Measurements from ENCODE around the gene MACROH2A1. TPM values are rescaled to one million over a fixed set of nuclear protein-coding genes. Genes with fewer than 3 reads are reported as not detected.

Gene MACROH2A1
- total RNA-seq, 1 donor from 2014 or later, result 102 TPM

DNA sequence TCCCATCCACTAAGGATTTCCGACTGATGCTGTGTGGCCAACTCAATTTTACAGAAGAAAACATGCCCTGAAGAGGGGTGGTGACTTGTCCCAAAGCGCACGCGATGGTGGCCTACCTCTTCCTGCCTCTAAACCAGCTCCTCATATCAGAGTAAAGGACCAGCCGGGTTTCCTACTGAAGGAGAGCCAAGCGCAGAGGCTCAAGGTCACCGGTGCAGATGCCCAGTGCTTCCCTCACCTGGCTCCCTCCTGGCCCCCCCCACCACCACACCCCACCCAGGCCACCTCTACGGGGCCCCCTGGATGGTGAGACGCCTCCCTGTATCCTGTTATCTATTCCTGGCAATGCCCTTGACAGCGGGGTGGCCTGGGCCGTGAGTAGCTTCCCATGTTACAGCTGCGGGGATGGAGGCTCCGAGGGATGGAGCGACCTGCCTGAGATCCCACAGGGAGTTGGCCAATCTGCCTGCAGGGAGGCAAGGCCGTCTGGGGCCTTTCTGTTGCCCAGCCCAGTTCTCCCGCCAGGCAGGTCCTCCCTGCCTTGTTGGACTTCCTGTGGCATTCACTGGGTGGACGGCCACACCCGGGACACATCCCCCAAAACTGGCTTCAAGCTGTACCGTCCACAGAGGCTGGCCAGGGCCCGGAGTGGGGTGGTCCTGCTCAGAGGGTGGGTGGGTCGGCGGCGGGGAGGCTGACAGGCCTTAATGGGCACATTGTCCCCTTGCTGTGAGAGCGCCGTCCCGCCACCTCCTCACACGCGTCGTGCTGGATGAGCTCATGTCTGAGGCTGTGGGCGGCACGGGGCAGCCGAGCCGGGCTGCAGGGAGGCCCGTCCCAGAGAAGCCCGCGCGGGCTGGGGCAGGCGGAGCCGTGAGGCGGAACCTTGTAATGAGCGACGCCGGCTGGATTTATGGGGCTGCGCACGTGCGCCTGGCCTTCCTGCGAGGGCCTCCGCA lies 72.5 kb downstream of the MACROH2A1 start:
- DNase-seq (no peak), ATAC-seq (ENCODE audit: poor library complexity) (no peak)
- intact Hi-C loops (cut with DNase I), result no loop called here

DNA sequence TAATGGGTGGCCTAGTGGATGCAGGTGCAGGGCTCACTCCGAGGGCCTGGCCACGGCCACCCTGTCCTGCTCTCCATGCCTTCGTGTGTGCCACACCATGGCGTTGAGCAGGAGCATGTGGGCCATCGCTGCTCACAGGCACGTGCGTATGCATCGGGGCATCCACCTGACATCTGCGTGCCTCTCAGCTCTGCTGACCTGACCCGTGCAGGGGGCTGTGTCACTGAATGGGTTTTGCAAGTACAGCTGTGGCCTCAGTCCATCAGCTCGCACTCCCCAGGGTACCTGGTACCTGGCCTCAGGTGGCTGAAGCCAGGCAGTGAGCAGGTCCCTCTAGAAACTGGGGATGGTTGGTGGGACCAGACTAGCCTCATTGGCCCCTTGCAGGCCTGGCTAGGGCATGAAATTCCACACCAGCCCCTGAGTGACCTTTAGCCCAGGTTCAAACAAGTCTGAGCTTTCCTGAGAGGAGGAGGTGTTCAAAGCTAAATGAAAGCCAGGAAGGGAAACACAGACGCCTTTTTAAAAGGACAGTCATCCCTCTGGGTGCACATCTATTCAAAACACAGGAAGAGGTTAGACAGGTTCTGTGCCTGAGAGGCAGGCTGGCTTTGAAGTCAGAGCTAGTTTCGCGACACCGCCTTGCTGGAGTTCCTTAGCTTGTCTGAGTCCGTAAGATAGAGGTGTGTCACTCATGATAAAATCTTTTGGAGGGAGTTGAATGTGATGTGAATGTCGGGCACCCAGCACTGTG lies 74.0 kb downstream of the MACROH2A1 start:
- intact Hi-C loops (cut with DNase I), result no loop called here
- ATAC-seq (ENCODE audit: poor library complexity) (no peak), DNase-seq (no peak)

DNA sequence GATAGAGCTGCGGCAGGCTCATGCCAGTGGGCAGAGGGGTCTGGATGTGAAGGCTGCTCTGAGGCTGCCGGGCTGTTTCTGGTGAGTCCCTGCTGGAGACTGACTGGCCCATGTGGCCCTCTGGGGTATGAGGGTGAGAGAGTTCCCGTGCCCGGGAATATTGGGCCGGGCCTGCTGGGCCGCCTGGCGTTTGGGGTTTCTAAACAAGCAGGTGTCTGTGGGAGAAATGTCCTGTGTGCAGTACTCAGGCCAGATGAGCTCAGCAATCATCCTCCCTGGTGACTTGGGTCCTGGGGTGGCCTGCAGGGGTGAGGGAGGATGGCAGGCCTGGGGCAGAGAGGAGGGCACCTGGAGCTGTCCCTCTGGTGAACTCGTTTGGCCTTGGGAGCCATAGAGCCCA lies 74.9 kb downstream of the MACROH2A1 start:
- ATAC-seq (ENCODE audit: poor library complexity) (no peak), DNase-seq (no peak)
- intact Hi-C loops (cut with DNase I), result no loop called here

GRCh38 chr5:135323701-135324132 lies 75.3 kb downstream of the MACROH2A1 start:
- ATAC-seq (ENCODE audit: poor library complexity), result no peak
- intact Hi-C loops (cut with DNase I), result no loop called here
- DNase-seq, result no peak

DNA sequence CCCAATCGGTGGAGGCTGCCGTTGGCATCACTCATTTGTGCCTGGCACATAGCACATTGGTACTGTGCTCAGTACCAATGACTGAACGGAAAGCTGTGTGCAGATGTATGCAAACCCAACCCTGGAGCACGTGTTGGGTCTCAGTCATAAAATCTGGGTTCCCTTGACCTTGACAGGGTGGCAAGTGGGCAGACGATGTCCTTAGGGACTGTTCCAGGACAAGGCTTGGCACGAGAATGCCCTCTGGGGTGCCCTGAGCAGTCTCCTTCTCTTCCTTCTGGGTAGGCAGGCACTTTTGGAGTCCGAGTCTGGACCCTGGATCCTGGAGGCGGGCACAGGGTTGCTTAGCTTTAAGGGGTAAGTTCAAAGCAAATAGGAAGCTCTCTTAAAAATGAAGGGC lies 75.8 kb downstream of the MACROH2A1 start:
- intact Hi-C loops (cut with DNase I), result no loop called here
- ATAC-seq (ENCODE audit: poor library complexity) (no peak), DNase-seq (no peak)

GRCh38 chr5:135322744-135323143 lies 76.3 kb downstream of the MACROH2A1 start:
- no peak for DNase-seq
- intact Hi-C loops (cut with DNase I), result no loop called here
- ATAC-seq (ENCODE audit: poor library complexity), result no peak

DNA sequence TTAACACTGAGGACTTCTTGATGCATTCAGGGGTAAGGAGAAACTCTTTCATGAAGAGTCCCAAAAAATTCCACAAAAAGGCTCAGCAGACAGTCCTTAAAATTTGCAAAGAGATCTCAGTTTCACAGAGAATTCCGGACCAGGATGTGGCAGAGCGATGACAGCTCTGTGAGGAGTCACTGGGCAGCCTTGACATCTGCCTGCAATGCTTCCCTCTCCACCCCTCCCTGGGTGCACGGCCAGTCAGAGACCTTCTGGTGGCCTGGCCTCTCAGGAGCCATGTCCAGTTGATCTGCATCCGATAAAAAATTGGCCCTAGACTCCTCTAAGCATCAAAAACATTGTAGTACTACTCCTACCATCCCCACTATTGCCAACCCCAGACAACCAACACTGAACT lies 76.8 kb downstream of the MACROH2A1 start:
- DNase-seq (no peak), ATAC-seq (ENCODE audit: poor library complexity) (no peak)
- intact Hi-C loops (cut with DNase I), result no loop called here

DNA sequence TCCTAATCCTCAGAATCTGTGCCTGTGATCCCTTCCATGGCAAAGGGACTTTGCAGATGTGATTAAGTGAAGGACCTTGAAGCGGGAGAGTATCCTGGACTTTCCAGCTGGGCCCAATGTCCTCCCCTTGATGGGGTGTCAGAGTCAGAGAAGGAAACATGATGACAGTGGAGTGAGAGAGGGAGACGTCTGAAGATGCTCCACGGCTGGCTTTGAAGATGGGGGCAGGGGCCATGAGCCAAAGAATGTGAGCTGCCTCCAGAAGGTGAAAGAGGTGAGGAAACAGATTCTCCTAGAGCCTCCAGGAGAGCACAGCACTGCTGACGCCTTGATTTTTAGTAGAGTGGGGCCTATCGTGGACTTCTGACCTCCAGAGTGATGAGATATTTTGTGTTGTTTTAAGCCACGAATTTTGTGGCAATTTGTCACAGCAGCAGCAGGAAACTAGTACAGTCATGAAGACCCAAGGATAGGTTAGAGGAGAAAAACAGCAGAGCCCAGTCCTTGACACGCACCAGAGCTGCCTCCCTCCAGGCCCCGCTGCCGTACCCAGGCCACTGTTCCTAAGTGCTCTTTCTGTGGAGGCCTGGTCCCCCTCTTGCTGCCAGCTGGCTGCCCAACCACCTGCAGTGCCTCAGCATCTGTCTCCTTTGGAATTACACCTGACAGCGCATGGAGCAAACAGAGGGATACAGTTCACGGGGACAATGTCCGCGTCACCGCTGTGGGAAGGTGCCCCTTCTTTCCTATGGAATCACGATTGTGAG lies 78.1 kb downstream of the MACROH2A1 start:
- no peak for ATAC-seq (ENCODE audit: poor library complexity)
- intact Hi-C loops (cut with DNase I), result no loop called here
- DNase-seq, result no peak

DNA sequence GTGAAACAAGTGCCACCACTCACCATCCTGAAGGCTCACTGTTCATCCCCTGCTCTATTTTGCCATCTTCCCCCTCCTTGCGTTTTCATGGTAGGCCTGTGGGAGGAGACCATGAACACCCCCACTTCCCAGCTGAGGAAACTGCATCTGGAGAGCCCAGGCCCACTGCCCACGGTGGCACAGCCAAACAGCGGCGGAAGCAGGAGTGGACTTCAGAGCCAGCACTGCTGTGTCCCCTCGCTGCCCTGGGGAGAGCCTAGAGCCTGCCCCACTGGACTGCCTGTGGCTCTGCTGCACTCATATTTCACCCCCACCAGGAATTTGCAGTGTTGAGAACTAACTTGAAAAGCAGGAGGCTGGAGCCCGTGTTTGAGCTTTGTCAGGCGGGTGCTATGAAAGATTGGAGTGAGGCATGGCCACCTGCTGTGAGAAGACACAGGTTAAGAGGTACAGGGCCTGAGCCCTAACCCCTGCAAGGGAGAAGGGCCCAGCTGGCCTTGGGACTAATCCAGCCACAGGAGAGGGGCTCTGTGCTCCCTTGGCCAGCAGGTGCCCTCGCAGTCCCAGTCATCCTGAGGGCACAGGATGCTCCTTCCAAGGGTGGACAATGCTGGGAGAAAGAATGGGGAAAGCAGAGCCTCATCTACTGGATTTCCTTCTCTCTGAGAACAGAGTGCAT lies 79.0 kb downstream of the MACROH2A1 start:
- DNase-seq (no peak), ATAC-seq (ENCODE audit: poor library complexity) (no peak)
- intact Hi-C loops (cut with DNase I), result no loop called here

- ATAC-seq (ENCODE audit: poor library complexity), result no peak
- intact Hi-C loops (cut with DNase I), result no loop called here
- DNase-seq, result no peak
Observed at GRCh38 chr5:135319458-135319857, 79.6 kb downstream of the MACROH2A1 start.

- intact Hi-C loops (cut with DNase I), result no loop called here
- ATAC-seq (ENCODE audit: poor library complexity) (no peak), DNase-seq (no peak)
Observed at GRCh38 chr5:135318924-135319323, 80.1 kb downstream of the MACROH2A1 start.

DNA sequence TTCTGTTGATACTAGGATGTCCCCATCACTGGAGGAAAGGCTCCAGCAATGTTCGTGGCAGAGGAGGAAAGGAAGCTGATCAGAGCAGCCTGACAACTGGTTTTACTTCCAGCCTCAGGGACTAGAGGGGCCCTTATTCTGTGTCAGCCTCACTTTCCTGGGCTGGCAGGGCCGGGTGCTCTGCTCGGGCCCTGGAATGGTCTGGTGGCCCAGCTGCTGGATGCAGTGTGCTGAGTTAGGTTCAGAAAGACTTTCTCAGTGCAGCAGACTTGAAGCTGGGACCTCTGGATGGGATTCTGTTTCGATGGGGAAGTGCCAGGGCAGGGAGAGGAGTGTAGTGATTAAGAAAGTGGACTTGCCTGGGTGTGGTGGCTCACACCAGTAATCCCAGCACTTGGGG lies 81.0 kb downstream of the MACROH2A1 start:
- no peak for DNase-seq
- no peak for ATAC-seq (ENCODE audit: poor library complexity)
- intact Hi-C loops (cut with DNase I), result no loop called here

- ATAC-seq (ENCODE audit: poor library complexity) (no peak), DNase-seq (no peak)
- intact Hi-C loops (cut with DNase I), result no loop called here
Observed at GRCh38 chr5:135317286-135317685, 81.7 kb downstream of the MACROH2A1 start.

- intact Hi-C loops (cut with DNase I), result no loop called here
- ATAC-seq (ENCODE audit: poor library complexity) (no peak), DNase-seq (no peak)
Observed at GRCh38 chr5:135315386-135315785, 83.6 kb downstream of the MACROH2A1 start.

DNA sequence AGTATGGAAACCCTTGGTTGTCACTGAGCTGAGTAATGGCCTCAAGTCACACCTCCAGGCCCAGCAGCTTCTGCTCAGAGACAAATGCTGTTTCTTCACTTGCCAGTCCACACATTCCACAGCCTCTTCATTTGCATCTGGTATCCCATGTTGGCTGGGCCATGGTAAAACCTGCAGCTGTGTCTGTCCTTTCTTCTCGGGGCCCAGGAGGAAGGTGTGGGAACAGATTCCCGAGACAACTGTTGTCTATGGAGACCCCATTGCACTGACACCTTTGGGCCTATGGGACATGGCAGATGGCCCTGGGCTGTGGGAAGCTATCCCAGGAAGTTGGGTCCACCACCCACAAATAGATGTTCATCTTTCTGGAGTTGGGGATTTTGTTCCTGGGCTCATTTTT lies 85.1 kb downstream of the MACROH2A1 start:
- DNase-seq (no peak), ATAC-seq (ENCODE audit: poor library complexity) (no peak)
- intact Hi-C loops (cut with DNase I), result no loop called here

DNA sequence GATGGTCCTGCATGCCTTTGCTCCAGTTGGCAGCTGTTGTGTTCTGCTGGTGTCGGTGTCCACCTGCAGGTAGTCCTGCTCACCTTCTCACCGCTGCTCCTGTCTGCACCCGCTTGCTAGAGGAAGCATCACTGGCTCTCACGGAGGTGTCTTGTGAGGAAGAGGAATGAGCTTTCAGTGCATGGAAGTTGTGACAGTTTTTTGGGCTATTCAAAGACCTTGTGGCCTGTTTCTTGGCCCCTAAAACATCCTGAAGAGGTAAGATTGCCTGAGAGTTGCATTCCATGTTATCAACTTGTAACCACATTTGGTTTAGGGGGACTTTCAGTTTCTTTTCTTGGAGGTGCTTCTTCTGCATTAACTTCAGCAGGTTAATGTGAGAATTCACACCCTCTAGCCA lies 85.6 kb downstream of the MACROH2A1 start:
- DNase-seq (no peak), ATAC-seq (ENCODE audit: poor library complexity) (no peak)
- intact Hi-C loops (cut with DNase I), result no loop called here

GRCh38 chr5:135312255-135312935 lies 86.6 kb downstream of the MACROH2A1 start:
- DNase-seq (no peak), ATAC-seq (ENCODE audit: poor library complexity) (no peak)
- intact Hi-C loops (cut with DNase I), result no loop called here

GRCh38 chr5:135310328-135310989 lies 88.6 kb downstream of the MACROH2A1 start:
- no peak for ATAC-seq (ENCODE audit: poor library complexity)
- intact Hi-C loops (cut with DNase I), result no loop called here
- no peak for DNase-seq
